Type B pancreatic cell (in vitro differentiated cells): ENCODE data around the gene HSD17B7. TPM values are rescaled to one million over a fixed set of nuclear protein-coding genes. Genes with fewer than 3 reads are reported as not detected.
A peak's percentile ranks its signal among the peaks of the same experiment; 100 is the strongest.
"Not testable (repeated sequence)": the region's sequence is repeated elsewhere in the genome, so short reads cannot be mapped to it uniquely, and the experiment has no call there.

Experiments
- DNase-seq: peaks from one replicate; pipeline ENCODE4 v3.0.0; 2021; ENCODE audit warnings: mixed read lengths; ENCODE audit not compliant: unreplicated experiment; ENCODE audit errors: extremely low spot score
- H3K27ac Mint-ChIP-seq: 2 replicates; pipeline ENCODE4 v1.8.0; 2021; ENCODE audit warnings: mild to moderate bottlenecking, mixed read lengths
- H3K27me3 Mint-ChIP-seq: 2 replicates; pipeline ENCODE4 v1.8.0; 2021; ENCODE audit warnings: mixed read lengths
- H3K36me3 Mint-ChIP-seq: 2 replicates; pipeline ENCODE4 v1.8.0; 2021; ENCODE audit warnings: mixed read lengths
- H3K4me1 Mint-ChIP-seq: one replicate; pipeline ENCODE4 v1.8.0; 2021; ENCODE audit warnings: mixed read lengths; ENCODE audit not compliant: unreplicated experiment
- H3K4me3 Mint-ChIP-seq: 2 replicates; pipeline ENCODE4 v1.8.0; 2021; ENCODE audit warnings: mild to moderate bottlenecking, mixed read lengths
- H3K9me3 Mint-ChIP-seq: 2 replicates; pipeline ENCODE4 v1.8.0; 2021; ENCODE audit warnings: mixed read lengths
- CTCF ChIP-seq: fragments of 200-600 bp; sonication (generic); conservative IDR thresholded peaks from 2 replicates; pipeline ENCODE4 v1.5.0; 2021; ENCODE audit warnings: antibody characterized with exemption, mild to moderate bottlenecking
- long read RNA-seq: library from polyadenylated mRNA; unstranded; transcript quantifications from one replicate; pipeline ENCODE4 v2.0.0, GENCODE V29; 2020
- total RNA-seq: library from RNA; stranded (reverse); gene quantifications from 2 replicates; pipeline ENCODE4 v1.2.1, GENCODE V29; 2021; ENCODE audit warnings: low replicate concordance

HSD17B7 gene
- 21.7 and 24.7 TPM in 2 replicates for total RNA-seq
- long read RNA-seq, transcript HSD17B7-201 (9 exons, 1,190 nt): major isoform, 60 of 77 reads
- long read RNA-seq, partial matches to known transcripts: 2 of 77 reads
- long read RNA-seq, other reads (novel, unspliced or antisense): 15 of 77 reads

GRCh38 chr1:162790303-162790984 lies at the start of gene HSD17B7:
Gene HSD17B7 (plus strand): TSS chr1:162790702. CDS start chr1:162790801, 99 bp downstream.
- H3K4me1 Mint-ChIP-seq, H3K27me3 Mint-ChIP-seq, H3K9me3 Mint-ChIP-seq, H3K36me3 Mint-ChIP-seq: not testable (repeated sequence)
- Mint-ChIP-seq H3K4me3 (peak within 1 kb of the TSS; percentile 93), H3K27ac (peak within 1 kb of the TSS; percentile 91)
- peak; percentile 31 for TF ChIP-seq CTCF
- DNase-seq: peak; percentile 76

DNA sequence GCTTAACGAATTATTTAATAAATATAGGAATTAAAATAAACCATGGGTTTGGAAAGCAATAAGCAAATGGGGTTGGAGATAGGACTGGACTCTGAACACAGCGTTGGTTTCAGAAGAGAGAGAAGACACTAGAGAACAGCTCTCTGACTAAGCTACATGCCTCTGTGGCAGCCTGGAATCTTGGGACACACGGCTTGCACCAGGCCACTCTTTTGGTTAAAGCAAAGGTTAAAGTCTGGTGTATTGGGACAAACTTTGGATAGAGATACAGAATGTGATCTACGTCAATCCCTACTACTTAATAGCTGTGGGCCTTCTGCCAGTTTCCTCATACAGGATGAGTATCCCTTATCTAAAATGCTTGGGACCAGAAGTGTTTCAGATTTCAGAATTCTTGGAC lies 49.7 kb upstream of the HSD17B7 start:
- H3K9me3 Mint-ChIP-seq: peaks cover 10% of the 10 kb centered on the region
- H3K4me1 Mint-ChIP-seq: no peaks in the 10 kb centered on the region
- peaks cover 15% of the 10 kb centered on the region for H3K36me3 Mint-ChIP-seq
- no peak overlapping the region for H3K4me3 Mint-ChIP-seq
- H3K27me3 Mint-ChIP-seq: no peaks in the 10 kb centered on the region
- TF ChIP-seq CTCF: no peak
- no peak overlapping the region for H3K27ac Mint-ChIP-seq
- no peak for DNase-seq

DNA sequence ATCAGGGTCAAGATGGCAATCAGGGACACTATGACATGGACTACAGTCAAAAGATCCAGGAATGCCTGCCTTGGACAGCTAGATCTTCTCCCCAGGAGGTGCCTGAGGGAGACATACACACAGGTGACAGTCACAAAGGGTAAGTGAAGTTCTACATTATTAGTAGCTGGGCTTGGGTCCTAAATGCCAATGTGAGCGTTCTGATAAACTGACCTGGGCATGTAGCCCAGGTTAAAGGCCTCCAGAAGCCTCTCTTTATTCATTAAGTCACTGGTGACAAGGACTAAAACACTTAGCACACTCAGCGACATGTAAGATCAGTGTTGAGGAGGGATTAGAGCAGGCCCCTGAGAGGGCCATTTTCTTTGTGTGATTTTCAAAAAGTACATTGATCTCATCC lies 48.9 kb upstream of the HSD17B7 start:
- H3K4me3 Mint-ChIP-seq: no peak overlapping the region
- no peak for TF ChIP-seq CTCF
- peaks cover 15% of the 10 kb centered on the region for H3K36me3 Mint-ChIP-seq
- H3K27me3 Mint-ChIP-seq: no peaks in the 10 kb centered on the region
- H3K9me3 Mint-ChIP-seq: peaks cover 10% of the 10 kb centered on the region
- no peak overlapping the region for H3K27ac Mint-ChIP-seq
- no peaks in the 10 kb centered on the region for H3K4me1 Mint-ChIP-seq
- no peak for DNase-seq

DNA sequence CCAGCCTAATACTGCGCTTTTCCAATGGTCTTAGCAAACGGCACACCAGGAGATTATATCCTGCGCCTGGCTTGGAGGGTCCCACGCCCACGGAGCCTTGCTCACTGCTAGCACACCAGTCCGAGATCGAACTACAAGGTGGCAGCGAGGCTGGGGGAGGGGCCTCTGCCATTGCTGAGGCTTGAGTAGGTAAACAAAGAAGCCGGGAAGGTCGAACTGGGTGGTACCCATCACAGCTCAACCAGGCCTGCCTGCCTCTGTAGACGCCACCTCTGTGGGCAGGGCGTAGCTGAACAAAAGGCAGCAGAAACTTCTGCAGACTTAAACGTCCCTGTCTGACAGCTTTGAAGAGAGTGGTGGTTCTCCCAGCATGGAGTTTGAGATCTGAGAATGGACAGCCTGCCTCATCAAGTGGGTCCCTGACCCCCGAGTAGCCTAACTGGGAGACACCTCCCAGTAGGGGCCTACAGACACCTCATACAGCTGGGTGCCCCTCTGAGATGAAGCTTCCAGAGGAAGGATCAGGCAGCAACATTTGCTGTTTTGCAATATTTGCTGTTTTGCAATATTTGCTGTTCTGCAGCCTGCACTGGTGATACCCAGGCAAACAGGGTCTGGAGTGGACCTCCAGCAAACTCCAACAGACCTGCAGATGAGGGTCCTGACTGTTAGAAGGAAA lies 44.1 kb upstream of the HSD17B7 start:
- not testable (repeated sequence) for DNase-seq, H3K4me3 Mint-ChIP-seq, H3K9me3 Mint-ChIP-seq, H3K27ac Mint-ChIP-seq, H3K4me1 Mint-ChIP-seq, H3K27me3 Mint-ChIP-seq
- H3K36me3 Mint-ChIP-seq: peaks cover 20% of the 10 kb centered on the region

- Mint-ChIP-seq H3K9me3 (no peaks in the 10 kb centered on the region), H3K4me1 (no peaks in the 10 kb centered on the region), H3K36me3 (no peaks in the 10 kb centered on the region), H3K27ac (no peak overlapping the region), H3K27me3 (peaks cover 2% of the 10 kb centered on the region), H3K4me3 (no peak overlapping the region)
- no peak for TF ChIP-seq CTCF
- no peak for DNase-seq
Observed at GRCh38 chr1:162753001-162753658, 37.4 kb upstream of the HSD17B7 start.
